HFF-Myc (cell line): ENCODE data around the gene SENP3.

Experiments
- DNase-seq: peaks from one replicate; pipeline ENCODE4 v3.0.0-alpha.2; 2011; ENCODE audit warnings: low read depth; ENCODE audit errors: extremely low read depth
- H3K4me3 ChIP-seq: replicated peaks from 2 replicates; pipeline ENCODE4 v1.5.1; 2011; ENCODE audit warnings: low read depth, mild to moderate bottlenecking, control low read depth, low read length
- CTCF ChIP-seq: IDR thresholded peaks from 2 replicates; pipeline ENCODE4 v1.5.1; 2012; ENCODE audit warnings: mild to moderate bottlenecking, low read depth, low read length, control low read depth; ENCODE audit errors: missing control alignments

SENP3 gene

GRCh38 chr17:7528842-7529241, 32.9 kb upstream of the SENP3 start:
- no peak overlapping the region for H3K4me3 ChIP-seq
- no peak for TF ChIP-seq CTCF
- DNase-seq, result no peak

- no peak for TF ChIP-seq CTCF
- no peak for DNase-seq
- no peak overlapping the region for H3K4me3 ChIP-seq
Measured at GRCh38 chr17:7530023-7530900, 31.5 kb upstream of the SENP3 start.

GRCh38 chr17:7538050-7538449, 23.7 kb upstream of the SENP3 start:
- TF ChIP-seq CTCF, result no peak
- no peak for DNase-seq

GRCh38 chr17:7538891-7539545, 22.7 kb upstream of the SENP3 start:
- DNase-seq, result no peak
- no peak overlapping the region for H3K4me3 ChIP-seq
- TF ChIP-seq CTCF, result no peak

More at GRCh38 chr17:7538050-7538449, 23.7 kb upstream of the SENP3 start:
- no peak overlapping the region for H3K4me3 ChIP-seq

- H3K4me3 ChIP-seq, result no peak overlapping the region
- no peak for TF ChIP-seq CTCF
- no peak for DNase-seq
Measured at GRCh38 chr17:7541074-7541621, 20.6 kb upstream of the SENP3 start.

GRCh38 chr17:7544911-7545310, 16.8 kb upstream of the SENP3 start:
- DNase-seq, result no peak
- TF ChIP-seq CTCF, result no peak
- H3K4me3 ChIP-seq, result no peak overlapping the region
